HG02852 (cell line): Measurements from ENCODE around the gene YY1.
A peak's percentile ranks its signal among the peaks of the same experiment; 100 is the strongest.
"Not testable (repeated sequence)": the region's sequence is repeated elsewhere in the genome, so short reads cannot be mapped to it uniquely, and the experiment has no call there.

Experiments
- ATAC-seq: cut with Tn5 transposase; IDR thresholded peaks from one replicate; pipeline ENCODE4 v1.9.1; 2021; ENCODE audit warnings: mild to moderate bottlenecking, moderate library complexity; ENCODE audit not compliant: unreplicated experiment

The YY1 gene

GRCh38 chr14:100294963-100295330 lies 56.0 kb downstream of the YY1 start:
- no peak for ATAC-seq

DNA sequence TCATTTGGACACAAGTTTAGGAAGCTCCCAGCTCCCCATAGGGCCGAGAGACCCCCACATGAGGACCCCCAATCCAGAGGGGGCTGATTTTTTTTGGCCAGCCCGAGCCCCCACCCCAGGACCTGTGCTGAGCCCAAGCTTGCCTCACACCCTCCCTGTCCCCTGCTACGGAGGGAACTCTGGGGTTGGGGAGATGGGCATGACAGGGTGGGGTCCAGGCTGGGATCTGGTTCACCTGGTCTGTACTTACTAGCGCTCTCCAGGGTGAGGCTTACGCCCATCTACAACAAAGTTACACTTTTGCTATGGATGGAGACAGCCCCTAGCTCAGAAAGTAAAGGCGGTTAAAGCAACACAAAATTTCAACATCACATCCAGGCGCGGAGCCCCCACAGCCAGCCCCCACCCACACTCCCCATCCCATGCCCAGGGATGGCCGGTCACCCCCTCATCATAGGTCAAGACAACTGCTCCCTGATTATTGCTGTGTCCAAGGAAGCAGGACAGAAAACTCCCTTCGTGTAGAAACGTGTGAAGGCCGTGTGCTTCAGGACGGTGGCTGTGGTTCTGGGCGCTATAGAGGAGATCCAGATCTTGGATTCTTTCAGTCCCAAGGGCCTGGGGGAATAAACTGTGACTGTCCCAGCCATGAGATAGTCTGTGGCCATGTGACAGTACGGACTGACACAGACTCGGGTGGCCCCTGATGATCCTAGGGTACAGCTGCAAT lies 56.6 kb downstream of the YY1 start:
- ATAC-seq = no peak

GRCh38 chr14:100296106-100296651 lies 57.2 kb downstream of the YY1 start:
- no peak for ATAC-seq

- not testable (repeated sequence) for ATAC-seq
Observed at GRCh38 chr14:100296729-100297128, 57.8 kb downstream of the YY1 start.

DNA sequence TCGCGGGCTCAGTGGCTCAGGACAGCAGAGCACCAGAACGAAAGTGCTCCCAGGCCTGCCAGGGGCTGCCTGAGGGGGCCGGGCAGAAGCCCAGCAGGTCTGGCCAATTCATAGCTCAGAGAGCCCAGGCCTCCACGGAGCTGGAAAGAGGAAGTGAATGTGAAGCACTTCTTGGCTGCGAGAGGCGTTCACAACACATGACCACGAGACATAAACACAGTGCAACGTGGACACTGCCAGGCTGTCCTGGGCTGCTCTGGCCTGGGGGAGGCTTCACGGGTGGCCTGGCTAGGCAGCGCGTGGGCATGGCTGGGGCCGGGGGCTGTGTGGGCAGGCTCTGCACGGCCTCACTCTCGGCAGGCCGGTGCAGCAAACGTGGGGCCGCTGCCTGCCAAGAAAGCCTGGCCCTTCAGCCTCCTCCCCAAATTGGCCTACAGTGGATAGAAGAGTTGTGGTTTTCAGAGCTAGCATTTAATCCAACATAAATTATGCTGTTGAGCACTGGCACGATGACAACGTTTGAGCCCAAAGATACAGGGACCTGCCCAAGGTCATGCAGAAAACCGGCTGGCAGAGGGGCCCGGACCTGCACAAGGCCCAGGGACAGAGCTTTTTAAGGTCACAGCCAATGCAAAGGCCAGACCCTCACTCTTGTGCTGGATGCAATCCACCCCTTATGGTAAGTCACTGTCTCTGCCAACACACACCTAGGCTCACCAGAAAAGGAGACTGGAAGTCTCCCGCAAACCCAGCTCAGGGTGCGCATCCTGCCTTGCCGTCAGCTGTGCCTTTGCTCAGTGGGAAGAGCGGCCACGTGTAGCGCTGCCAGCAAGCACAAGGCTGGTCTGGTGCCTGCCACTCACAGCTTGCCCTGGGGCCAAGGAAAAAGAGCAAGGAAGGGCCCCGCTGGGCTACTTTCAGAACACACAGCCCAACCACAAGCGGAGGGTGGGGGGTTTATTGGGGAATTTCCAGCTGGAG lies 58.7 kb downstream of the YY1 start:
- peak; percentile 92 for ATAC-seq

DNA sequence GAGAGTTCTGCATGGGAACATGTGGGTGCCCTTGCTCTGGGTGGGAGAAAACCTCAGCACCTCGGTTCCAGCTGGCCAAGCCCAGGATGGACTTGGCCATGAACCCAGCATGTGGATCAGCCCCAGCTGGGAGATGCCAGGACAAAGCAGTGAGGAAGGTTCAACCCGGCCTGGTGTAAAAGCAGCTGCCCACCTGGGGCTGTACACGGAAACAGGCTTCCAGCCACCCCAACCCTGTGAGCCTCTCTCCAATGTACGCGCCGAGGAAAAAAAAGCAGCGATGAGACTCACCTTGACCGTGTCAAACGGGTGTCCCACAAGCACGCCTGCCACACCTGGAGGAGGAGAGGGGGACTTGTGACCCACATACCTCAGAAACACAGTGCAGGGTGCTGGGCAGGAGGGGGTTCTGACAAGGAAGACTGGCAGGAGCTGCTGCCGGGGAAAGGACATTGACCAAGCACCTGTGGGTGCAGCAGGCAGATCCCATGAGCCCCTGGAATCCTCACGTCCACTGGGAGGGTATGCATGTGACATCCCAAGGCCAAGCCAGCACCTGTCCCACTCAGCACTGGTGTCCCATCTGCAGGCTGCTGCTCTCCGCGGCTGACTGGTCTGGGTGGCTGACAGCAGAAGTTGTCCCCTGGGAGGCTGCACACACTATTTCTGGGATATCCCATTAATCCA lies 59.8 kb downstream of the YY1 start:
- ATAC-seq = no peak

DNA sequence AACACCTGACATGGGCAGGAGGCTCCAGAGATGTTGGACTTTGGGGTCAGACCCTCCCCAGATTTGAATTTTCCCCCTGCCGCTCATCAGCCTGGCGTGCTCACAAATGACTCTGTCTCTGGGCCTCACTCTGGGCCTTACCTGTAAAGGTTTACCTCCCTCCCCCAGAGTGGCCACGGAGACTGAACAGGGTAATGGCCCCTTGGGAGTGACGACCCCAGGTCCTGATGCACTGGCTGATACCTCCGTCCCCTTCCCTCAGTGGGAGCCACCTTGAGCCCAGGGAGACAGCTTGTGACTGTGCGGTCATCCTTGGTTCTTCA lies 60.3 kb downstream of the YY1 start:
- no peak for ATAC-seq

DNA sequence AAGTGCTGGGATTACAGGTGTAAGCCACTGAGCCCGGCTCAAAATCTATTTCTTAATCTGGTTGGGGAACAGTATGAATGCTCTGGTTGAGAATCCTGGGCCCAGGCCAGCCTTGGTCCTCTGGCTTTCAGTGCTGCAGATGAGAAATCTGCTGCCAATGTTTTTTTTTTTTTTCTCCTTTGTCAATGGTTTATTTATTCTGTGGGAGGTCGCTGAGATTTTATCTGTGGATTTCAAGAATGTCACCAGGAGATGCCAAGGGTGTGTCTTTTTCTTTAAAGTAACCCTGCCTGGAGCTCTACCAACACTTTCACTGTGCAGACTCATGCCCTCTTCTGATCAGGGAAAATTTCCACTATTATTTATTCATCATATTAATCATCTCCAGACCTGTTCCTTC lies 63.7 kb downstream of the YY1 start:
- no peak for ATAC-seq

GRCh38 chr14:100303179-100303578 lies 64.2 kb downstream of the YY1 start:
- no peak for ATAC-seq

DNA sequence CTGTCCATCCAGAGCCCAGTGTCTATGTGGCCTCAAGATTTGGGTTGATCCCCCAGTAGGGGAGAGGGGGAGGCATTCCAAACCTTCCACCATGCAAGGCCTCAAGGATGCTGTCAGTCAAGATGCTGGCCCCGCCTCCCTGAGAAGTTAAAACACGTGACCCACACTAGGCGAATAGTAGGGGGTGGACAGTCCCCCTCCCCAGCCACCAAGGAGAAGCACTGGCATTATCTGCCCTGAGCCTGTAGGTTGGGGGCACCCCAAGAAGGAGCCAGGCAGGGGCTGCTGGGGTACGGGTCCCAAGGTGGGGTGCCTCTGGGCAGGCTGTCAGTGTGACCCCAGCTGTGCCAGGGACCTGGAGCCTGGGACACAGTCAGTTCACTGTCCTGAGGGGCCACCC lies 65.0 kb downstream of the YY1 start:
- ATAC-seq = no peak

DNA sequence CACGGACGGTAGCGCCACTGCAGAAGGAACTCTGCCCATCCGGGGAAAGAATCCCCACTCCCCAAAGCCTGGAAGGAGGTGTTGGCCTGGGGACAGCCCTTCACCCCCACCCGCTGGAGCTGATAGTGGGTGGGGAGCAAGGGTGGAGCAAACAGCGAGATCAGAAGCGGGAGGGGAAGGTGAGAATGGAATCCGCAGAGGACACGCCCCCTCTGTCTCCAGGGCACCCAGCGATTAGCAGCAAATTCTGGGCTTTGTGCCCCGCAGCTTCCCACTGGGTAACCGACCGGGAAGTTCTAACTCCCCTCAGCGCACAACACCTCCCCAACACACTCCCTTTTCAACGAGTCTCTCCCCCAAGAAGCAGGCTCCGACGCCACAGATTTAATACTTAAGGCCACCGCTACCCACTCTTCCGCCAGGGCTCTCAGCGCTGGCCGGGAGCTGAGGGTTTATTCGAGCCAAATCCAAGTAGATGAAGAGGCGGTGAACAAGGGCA lies 65.9 kb downstream of the YY1 start:
- no peak for ATAC-seq

GRCh38 chr14:100305324-100306100 lies 66.6 kb downstream of the YY1 start:
- ATAC-seq = no peak

DNA sequence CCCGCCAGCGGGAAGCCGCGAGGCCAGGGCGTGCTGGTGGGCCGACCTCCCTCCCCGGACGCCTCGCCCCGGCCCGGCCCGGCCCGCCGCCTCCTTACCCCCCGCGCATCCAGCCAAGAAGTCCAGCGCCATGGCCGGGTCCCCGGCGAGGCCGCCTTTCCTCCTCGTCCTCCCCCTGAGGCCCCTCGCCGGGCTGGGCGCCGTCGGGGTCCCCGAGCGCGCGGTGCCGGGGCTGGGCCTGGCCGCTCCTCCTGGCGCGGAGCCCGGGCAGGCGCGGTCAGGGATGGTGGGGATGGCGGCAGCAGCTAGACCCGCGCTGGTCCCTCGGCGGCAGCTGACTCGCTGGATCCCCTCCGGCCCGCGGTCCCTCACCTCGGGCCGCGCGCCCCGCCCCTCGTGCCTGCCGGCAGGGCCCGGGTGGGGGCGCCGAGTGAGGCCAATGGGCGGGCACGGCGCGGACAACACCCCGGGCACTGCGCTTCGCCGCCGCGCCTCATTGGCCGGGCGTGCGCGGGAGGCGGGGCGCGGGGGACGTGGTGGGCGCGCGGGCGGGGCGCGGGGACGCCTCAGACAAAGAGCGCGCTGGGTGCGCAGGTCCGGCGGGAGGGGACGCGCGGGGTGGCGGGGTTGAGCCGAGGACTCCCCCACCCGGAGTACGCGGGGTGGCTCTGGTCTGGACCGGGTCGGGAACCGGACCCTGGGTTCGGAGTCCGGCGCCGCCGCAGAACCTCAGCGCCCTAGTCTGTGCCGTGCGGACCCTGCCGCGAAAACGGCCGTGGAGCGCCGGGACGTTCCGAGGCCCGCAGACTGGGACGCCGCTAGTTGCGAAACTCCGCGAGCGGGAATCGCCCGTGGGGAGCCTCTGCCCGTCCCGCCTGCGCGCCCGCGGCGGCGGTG lies 67.4 kb downstream of the YY1 start, which contains the start of gene SLC25A29:
SLC25A29 (minus strand) TSS at position 344 of the 897 bp plus-strand sequence; CDS start at position 132, 212 bp downstream.
- ATAC-seq = peak; percentile 84

GRCh38 chr14:100306998-100307765 lies 68.2 kb downstream of the YY1 start:
- peak; percentile 21 for ATAC-seq

DNA sequence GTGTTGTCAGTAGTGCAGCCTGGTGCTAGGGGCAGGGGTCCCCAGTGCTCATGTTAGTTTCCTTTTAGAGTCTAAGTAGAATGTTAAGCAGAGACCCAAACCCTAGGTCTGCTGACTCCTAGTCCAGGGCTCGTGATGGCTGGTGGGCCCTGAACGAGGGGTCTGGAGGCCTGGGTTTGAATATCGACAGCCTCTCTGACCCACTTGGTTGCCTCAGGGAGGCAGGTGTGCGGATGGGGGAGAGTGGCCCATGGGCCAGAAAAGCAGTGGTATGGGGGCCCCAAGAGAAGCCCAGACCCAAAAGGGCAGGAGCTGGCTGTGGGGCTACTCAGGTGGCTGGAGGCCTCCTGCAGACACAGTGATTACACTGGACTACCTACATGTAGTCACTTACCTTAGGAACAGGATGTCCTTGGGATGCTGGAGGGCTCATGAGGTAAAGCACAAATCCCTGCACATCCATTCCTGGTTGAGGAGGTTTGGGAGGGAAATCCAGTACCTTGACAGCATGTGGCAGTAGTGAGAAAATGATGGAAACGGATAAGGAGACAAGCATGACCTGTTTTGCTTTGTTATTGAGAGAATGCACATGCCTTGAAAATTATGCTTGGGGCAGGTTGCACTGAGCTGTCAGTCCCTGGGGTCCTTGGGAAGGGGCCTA lies 69.0 kb downstream of the YY1 start:
- no peak for ATAC-seq

GRCh38 chr14:100308427-100308792 lies 69.5 kb downstream of the YY1 start:
- not testable (repeated sequence) for ATAC-seq

- no peak for ATAC-seq
Observed at GRCh38 chr14:100309028-100309737, 70.2 kb downstream of the YY1 start.
